Smooth muscle cell (in vitro differentiated cells): ENCODE measurements around the gene ZMAT2. TPM values are rescaled to one million over a fixed set of nuclear protein-coding genes. Genes with fewer than 3 reads are reported as not detected.
"Not testable (repeated sequence)": the region's sequence is repeated elsewhere in the genome, so short reads cannot be mapped to it uniquely, and the experiment has no call there.

ENCODE experiments used
- DNase-seq: peaks from one replicate; lab custom pipeline; 2025; ENCODE audit not compliant: unreplicated experiment; lab: John Stamatoyannopoulos, UW
- H2AFZ ChIP-seq: fragments of 200-600 bp; sonication (generic); 2 replicates; pipeline ENCODE4 v1.6.0; 2016; ENCODE audit warnings: antibody characterized with exemption, low read depth, mild to moderate bottlenecking
- H3F3A ChIP-seq: fragments of 200-600 bp; sonication (generic); 2 replicates; pipeline ENCODE4 v1.6.0; 2017; ENCODE audit warnings: antibody characterized with exemption, low read depth
- H3K27ac ChIP-seq: fragments of 200-600 bp; sonication (generic); 2 replicates; pipeline ENCODE4 v1.5.1; 2016; ENCODE audit warnings: low read depth, mild to moderate bottlenecking
- H3K27me3 ChIP-seq: fragments of 200-600 bp; sonication (generic); 2 replicates; pipeline ENCODE4 v1.6.1; 2016; ENCODE audit warnings: low read depth, mild to moderate bottlenecking
- H3K36me3 ChIP-seq: fragments of 200-600 bp; sonication (generic); 2 replicates; pipeline ENCODE4 v1.5.1; 2016; ENCODE audit warnings: low read depth
- H3K4me1 ChIP-seq: fragments of 200-600 bp; sonication (generic); 2 replicates; pipeline ENCODE4 v1.5.1; 2016; ENCODE audit warnings: low read depth
- H3K4me2 ChIP-seq: fragments of 200-600 bp; sonication (generic); 2 replicates; pipeline ENCODE4 v1.6.0; 2016; ENCODE audit warnings: mild to moderate bottlenecking
- H3K4me3 ChIP-seq: fragments of 200-600 bp; sonication (generic); 2 replicates; pipeline ENCODE4 v1.5.1; 2016; ENCODE audit warnings: mild to moderate bottlenecking
- H3K79me2 ChIP-seq: fragments of 200-600 bp; sonication (generic); 2 replicates; pipeline ENCODE4 v1.6.0; 2016; ENCODE audit warnings: low read depth, mild to moderate bottlenecking
- H3K9ac ChIP-seq: fragments of 200-600 bp; sonication (generic); 2 replicates; pipeline ENCODE4 v1.6.0; 2016; ENCODE audit warnings: low read depth
- H3K9me3 ChIP-seq: fragments of 200-600 bp; sonication (generic); replicated peaks from 2 replicates; pipeline ENCODE4 v1.5.1; 2016; ENCODE audit warnings: low read depth
- H4K20me1 ChIP-seq: fragments of 200-600 bp; sonication (generic); 2 replicates; pipeline ENCODE4 v1.6.0; 2016; ENCODE audit warnings: low read depth
- CTCF ChIP-seq: fragments of 200-600 bp; sonication (generic); IDR thresholded peaks from 2 replicates; pipeline ENCODE4 v1.5.1; 2017; ENCODE audit warnings: borderline replicate concordance, mild to moderate bottlenecking, antibody characterized with exemption; ENCODE audit not compliant: insufficient read depth, poor library complexity, severe bottlenecking
- WGBS: methylation state at CpG from one replicate; pipeline ENCODE4 v1.1.7; 2016; ENCODE audit warnings: low lambda C conversion rate; 5-methylcytosine and 5-hydroxymethylcytosine counted together
- polyA plus RNA-seq: library from polyadenylated mRNA; unstranded; fragments of >200 nt; fragmentation: Nextera tagmentation; extraction: Ambion mirVana; gene quantifications from 2 replicates; pipeline ENCODE4 v1.2.1, GENCODE V29; 2016
- total RNA-seq: library from RNA; depleted of rRNA; stranded (reverse); fragments of >200 nt; gene quantifications from 2 replicates; pipeline ENCODE4 v1.2.3, GENCODE V29; 2014

Gene ZMAT2
- total and polyA plus RNA-seq, 2 experiments from 2014 or later, result 32.9 to 34.6 TPM

GRCh38 chr5:140694276-140694675 is 6.0 kb upstream of the ZMAT2 start:
- peaks cover 12% of the 10 kb centered on the region for H3K4me1 ChIP-seq
- H3K9me3 ChIP-seq, result no peaks in the 10 kb centered on the region
- no peaks in the 10 kb centered on the region for H3K36me3 ChIP-seq
- H2AFZ ChIP-seq, result no peak overlapping the region
- 96% methylated on average over 5 of the region's 5 CpGs for WGBS
- no peaks in the 10 kb centered on the region for H4K20me1 ChIP-seq
- H3K4me2 ChIP-seq, result no peak overlapping the region
- no peak overlapping the region for H3K4me3 ChIP-seq
- peaks cover 25% of the 10 kb centered on the region for H3F3A ChIP-seq
- DNase-seq, result no peak
- no peak overlapping the region for H3K9ac ChIP-seq
- no peaks in the 10 kb centered on the region for H3K27me3 ChIP-seq
- no peak for TF ChIP-seq CTCF
- no peak overlapping the region for H3K27ac ChIP-seq
- peaks cover 47% of the 10 kb centered on the region for H3K79me2 ChIP-seq

- Histone ChIP-seq H3K4me3 (no peak overlapping the region), H3K4me2 (no peak overlapping the region), H3K27ac (no peak overlapping the region), H3K4me1 (peaks cover 15% of the 10 kb centered on the region), H3K9me3 (no peaks in the 10 kb centered on the region), H3K36me3 (no peaks in the 10 kb centered on the region), H3K79me2 (peaks cover 45% of the 10 kb centered on the region), H4K20me1 (peaks cover 8% of the 10 kb centered on the region), H3K27me3 (no peaks in the 10 kb centered on the region), H3F3A (peaks cover 32% of the 10 kb centered on the region), H3K9ac (no peak overlapping the region), H2AFZ (no peak overlapping the region)
- TF ChIP-seq CTCF, result no peak
- WGBS, result 91% methylated on average over 4 of the region's 4 CpGs
- no peak for DNase-seq
Observed at GRCh38 chr5:140696891-140697492, 3.3 kb upstream of the ZMAT2 start.

- Histone ChIP-seq H3F3A (peaks cover 21% of the 10 kb centered on the region), H4K20me1 (no peaks in the 10 kb centered on the region), H3K9me3 (no peaks in the 10 kb centered on the region), H3K9ac (no peak overlapping the region), H3K4me2 (no peak overlapping the region), H3K4me3 (no peak overlapping the region), H3K36me3 (peaks cover 24% of the 10 kb centered on the region), H3K27me3 (no peaks in the 10 kb centered on the region), H3K27ac (no peak overlapping the region), H2AFZ (no peak overlapping the region), H3K4me1 (no peaks in the 10 kb centered on the region), H3K79me2 (no peaks in the 10 kb centered on the region)
- DNase-seq, result no peak
- WGBS, result 100% methylated on average over 4 of the region's 4 CpGs
- no peak for TF ChIP-seq CTCF
Observed at GRCh38 chr5:140707812-140708211, 7.6 kb downstream of the ZMAT2 start.

GRCh38 chr5:140708787-140709186 is 8.5 kb downstream of the ZMAT2 start:
- H3K9me3 ChIP-seq, H4K20me1 ChIP-seq, H3K27me3 ChIP-seq, H3K4me2 ChIP-seq, H2AFZ ChIP-seq, H3K27ac ChIP-seq, DNase-seq, H3K9ac ChIP-seq, H3K4me1 ChIP-seq, H3K79me2 ChIP-seq, H3K4me3 ChIP-seq: not testable (repeated sequence)
- 96% methylated on average over 9 of the region's 9 CpGs for WGBS
- peaks cover 21% of the 10 kb centered on the region for H3F3A ChIP-seq
- peaks cover 18% of the 10 kb centered on the region for H3K36me3 ChIP-seq
